HG03039 (cell line): Measurements from ENCODE around the gene CCDC183.
"Not testable (repeated sequence)": the region's sequence is repeated elsewhere in the genome, so short reads cannot be mapped to it uniquely, and the experiment has no call there.

Experiments used
- ATAC-seq: cut with Tn5 transposase; IDR thresholded peaks from one replicate; pipeline ENCODE4 v1.9.1; 2021; ENCODE audit warnings: mild to moderate bottlenecking, moderate library complexity; ENCODE audit not compliant: unreplicated experiment

CCDC183 gene

DNA sequence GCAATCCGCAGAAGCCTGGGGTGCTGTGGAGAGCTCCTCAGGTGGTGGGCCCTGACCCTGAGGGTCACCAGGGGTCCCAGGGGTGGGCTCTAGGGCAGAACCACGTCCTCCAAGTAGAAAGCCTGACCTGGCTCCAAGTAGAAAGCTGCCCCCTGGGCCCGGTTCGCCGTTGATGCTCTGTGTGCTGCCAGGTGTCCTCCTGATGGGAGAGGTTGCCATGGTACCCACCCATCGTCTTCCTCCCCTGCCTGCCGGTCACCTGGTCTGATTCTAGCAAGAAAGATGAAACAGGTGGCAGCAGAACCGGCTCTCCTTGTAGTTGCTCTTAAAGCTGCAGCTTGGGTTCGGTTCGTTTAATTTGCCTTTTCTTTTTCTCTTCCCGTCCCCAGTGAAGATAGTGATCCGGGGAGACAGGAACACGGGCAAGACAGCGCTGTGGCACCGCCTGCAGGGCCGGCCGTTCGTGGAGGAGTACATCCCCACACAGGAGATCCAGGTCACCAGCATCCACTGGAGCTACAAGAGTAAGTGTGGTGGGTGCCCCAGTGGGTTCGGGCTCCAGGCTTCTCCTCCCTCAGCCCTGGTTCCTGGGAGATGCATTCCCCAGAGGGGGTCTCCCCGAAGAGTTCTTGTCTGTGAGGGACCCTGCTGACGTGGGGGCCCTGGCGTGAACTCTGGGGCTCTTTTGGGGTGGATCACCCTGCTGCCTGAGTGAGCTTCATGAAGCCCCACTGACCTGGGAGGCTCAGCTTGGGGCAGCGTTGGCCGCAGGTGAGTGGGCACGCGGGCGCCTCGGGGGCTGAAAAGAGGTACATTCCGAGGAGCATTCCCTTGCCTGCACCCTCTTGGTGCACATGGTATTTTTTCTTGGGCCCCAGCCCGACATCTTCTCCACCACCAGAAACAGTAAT lies 27.3 kb downstream of the CCDC183 start:
- no peak for ATAC-seq

GRCh38 chr9:136824496-136825225 lies 28.5 kb downstream of the CCDC183 start:
- no peak for ATAC-seq

DNA sequence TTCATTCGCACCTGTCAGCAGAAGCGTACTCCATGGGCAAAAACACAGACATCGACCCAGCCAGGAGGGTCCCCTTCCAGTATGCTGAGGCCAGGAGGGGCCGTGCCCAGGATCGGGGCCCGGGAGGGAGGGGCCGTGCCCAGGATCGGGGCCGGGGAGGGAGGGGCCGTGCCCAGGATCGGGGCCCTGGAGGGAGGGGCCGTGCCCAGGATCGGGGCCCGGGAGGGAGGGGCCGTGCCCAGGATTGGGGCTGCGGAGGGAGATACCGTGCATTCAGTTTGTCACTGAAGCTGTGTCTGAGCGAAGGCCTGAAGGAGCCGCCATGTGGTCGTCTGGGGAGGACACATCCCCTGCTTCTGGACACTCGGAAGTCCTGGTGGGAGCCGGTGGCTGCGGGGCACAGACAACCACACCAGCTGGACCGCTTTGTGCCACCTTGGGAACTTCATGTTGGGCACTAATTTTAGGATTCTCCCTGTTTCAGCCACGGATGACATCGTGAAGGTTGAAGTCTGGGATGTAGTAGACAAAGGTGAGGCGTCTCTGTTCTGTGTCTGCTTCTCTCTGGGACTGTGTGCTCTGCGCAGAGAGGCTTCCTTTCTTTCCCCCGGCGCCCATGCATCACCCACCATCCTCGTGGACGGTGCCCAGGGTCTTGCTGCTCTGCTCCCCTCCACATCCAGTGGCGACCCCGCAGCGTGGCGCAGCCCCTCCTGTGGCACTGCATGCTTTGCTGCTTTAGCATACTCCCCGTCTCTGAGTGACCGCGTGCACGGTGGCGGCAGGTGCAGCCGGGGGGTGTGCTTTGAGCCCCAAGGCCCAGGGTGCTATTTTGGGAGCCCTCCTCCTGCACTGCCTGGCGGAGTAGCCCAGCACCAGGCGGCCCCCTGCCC lies 29.4 kb downstream of the CCDC183 start:
- ATAC-seq = no peak

DNA sequence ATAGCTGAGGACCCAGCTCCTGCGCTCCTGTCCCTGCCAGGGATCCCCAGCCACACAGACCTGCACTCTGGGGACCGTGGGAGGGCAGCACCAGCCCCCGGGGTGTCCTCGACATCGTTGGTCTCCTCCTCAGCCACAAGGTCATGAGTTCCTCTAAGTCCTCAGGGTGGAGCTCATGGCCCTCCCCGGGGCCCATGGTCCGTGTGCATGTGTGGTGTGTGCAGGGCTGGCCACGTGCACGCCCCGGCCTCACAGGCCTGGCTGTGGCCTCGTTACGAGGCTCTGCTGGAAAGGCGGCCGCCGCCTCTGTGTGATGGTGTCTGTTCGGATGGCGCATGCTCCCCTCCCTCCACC lies 30.0 kb downstream of the CCDC183 start:
- ATAC-seq = no peak

GRCh38 chr9:136826703-136827582 lies 30.8 kb downstream of the CCDC183 start:
- no peak for ATAC-seq

DNA sequence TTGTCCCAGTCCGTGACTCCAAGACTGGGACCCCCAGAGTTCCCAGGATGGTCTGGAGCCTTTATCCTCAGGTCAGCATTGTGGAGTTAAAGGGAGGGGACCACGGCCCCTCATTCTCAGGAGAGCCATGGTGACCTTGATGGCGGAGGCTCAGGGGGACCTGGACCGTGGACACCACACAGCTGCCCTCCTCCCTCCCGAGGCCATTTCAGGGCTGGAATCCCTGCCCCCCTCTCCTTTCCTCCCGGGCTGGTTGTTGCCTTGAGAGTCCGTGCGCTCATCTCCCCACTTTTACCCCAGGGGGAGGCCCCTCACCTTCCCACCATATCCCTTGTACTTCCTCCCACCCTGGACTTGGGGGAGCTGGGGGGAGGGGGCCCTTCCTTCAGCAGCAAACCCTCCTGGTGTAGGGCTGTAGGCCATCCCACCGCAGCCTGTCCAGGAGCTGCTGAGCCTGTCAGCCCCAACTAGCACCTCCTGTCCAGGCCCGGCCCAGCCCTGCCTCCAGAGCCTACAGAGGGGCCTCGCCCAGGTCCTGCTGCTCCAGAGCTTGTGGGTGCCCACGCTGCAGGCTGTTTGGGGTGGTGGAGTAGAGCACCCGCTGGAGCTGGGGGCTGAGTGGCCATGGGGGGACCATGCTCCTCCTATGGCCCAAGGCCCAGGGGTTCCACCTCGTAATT lies 31.8 kb downstream of the CCDC183 start:
- ATAC-seq = no peak

DNA sequence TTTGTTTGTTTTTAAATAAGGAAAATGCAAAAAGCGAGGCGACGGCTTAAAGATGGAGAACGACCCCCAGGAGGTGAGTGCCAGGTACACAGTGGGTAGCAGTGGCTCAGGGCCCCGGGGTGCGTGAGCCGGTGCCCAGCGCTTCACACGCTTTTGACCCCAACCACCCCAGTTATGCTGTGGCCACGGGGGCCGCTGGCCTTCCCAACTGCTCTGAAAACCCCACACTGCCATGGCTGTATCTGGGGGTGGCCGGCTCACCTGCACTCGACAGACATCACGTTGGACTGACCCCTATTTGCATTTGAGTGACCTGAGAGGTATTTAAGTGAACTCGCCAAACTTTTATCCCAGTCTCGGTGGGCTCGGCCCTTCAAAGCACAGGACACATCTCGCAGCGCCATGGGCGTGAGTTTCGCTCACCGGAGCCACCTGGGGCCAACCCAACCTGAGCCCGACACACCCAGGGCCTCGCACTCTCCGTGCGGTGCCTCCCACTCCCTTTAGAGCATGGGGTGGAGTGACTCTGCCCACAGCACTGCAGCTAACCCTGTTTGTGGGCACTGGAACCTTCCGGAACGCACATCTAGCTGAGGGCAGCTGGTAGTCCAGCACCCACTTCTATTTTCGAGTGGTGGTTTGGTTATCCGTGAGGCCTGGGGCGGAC lies 32.5 kb downstream of the CCDC183 start:
- no peak for ATAC-seq

DNA sequence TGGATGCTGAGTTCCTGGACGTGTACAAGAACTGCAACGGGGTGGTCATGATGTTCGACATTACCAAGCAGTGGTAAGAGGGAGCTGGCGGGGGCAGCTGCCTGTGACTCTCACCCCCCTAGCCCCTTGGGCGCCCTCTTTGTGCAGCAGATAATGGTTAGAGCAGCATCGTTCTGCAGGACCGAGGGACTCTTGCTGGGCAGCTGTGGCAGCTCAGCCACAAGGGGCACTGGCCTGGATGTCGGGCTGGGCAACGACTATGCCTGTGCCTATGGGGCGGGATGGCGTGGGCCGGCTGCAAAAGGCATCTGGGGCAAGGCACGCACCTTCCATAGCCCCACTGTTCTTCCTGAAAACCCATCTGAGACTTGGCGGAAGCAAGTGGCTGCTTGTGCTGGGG lies 33.3 kb downstream of the CCDC183 start:
- ATAC-seq = no peak

DNA sequence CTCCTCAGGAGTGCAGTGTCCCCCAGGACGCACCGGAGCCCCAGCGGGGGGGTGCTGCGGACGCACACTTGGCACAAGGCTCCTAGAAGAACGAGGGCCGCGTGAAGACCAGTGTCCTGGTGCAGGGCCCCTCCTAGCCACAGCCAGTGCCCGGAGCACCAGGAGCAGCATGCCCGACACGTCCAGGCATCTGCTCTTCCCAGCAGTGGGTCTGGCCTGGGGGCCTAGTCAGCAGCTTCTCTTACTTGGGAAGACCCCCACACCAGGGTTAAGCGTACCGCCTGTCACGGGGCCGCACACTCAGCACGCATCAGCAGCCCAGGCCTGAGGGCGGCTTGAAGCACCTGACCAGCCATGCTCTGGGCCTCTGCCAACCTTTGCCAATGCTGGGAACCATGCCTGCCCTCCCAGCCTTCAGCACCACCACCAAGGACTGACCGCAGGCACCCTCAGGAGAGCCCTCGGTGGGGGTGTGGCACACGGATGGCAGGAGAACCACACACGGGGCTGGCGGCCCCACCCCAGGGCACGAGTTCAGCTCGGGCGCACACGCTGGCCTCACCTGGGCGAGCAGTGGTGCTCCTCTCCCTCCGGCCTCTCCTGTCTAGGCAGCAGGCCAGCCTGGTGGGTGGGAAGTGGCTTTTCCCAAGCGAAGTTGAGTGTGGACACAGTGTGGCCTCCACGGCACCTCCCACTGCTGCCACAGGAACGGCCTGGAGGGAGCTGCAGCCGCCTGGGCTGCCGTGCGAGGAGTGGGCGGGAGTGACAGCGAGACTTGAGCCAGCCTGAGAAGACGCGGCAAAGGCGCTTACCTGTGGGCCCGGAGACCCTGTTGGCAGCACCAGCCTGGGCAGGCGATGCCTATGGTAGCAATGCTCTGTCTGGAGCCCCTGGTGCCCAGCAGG lies 34.1 kb downstream of the CCDC183 start:
- no peak for ATAC-seq

GRCh38 chr9:136831002-136831719 lies 35.0 kb downstream of the CCDC183 start:
- ATAC-seq = no peak

GRCh38 chr9:136831720-136832104 lies 35.6 kb downstream of the CCDC183 start:
- ATAC-seq = no peak

DNA sequence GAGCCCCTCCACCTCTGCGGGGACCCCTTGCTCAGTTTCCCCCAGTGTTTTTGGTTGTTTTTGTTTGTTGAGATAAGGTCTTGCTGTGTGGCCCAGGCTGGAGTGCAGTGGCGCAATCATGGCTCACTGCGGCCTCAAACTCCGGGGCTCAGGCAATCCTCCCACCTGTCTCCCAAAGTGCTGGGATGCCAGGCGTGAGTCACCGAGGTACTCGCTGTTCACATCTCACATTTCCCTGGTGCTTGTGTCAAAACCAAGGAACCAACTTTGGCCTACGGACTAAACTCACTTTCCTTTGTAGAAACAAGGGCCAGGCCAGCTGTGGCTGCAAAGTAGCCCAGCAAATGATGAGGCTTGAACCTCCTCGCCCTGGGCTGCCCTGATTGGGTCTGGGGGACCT lies 36.4 kb downstream of the CCDC183 start:
- no peak for ATAC-seq

GRCh38 chr9:136833381-136834048 lies 37.4 kb downstream of the CCDC183 start:
- ATAC-seq = not testable (repeated sequence)

- ATAC-seq = no peak
These were observed 39.2 kb downstream of the CCDC183 start for GRCh38 chr9:136835162-136835931.

GRCh38 chr9:136835932-136836904 lies 40.1 kb downstream of the CCDC183 start:
- no peak for ATAC-seq
